Measurements from ENCODE around the gene BCAM.

GRCh38 chr19:44822670-44823372 is 13.9 kb downstream of the BCAM start:
- TF ChIP-seq CTCF (IDR thresholded peaks at IDR 0.05) (no peak), POLR2A (IDR thresholded peaks at IDR 0.05) (no peak)
